ENCODE data around the gene LRRC74B.
"Not testable (repeated sequence)": the region's sequence is repeated elsewhere in the genome, so short reads cannot be mapped to it uniquely, and the experiment has no call there.

LRRC74B gene

GRCh38 chr22:21032037-21032867 lies 13.5 kb upstream of the LRRC74B start, which contains the start of gene SLC7A4:
Gene SLC7A4 (minus strand): TSS chr22:21032561. CDS start chr22:21031812, 749 bp downstream.
- no peak for DNase-seq

- no peak for DNase-seq
These were observed 12.7 kb upstream of the LRRC74B start for GRCh38 chr22:21032868-21033688.

GRCh38 chr22:21033895-21034294 lies 11.9 kb upstream of the LRRC74B start:
- DNase-seq: no peak

GRCh38 chr22:21034989-21035388 lies 10.8 kb upstream of the LRRC74B start:
- DNase-seq: no peak

- DNase-seq: no peak
These were observed 7.3 kb upstream of the LRRC74B start for GRCh38 chr22:21038405-21038804.

- not testable (repeated sequence) for DNase-seq
These were observed 6.6 kb upstream of the LRRC74B start for GRCh38 chr22:21039158-21039557.

- no peak for DNase-seq
These were observed 3.8 kb upstream of the LRRC74B start for GRCh38 chr22:21041937-21042336.

- no peak for DNase-seq
These were observed 2.5 kb upstream of the LRRC74B start for GRCh38 chr22:21042978-21043859.

- DNase-seq: no peak
These were observed 1.7 kb upstream of the LRRC74B start for GRCh38 chr22:21043860-21044535.

- no peak for DNase-seq
These were observed 688 bp upstream of the LRRC74B start for GRCh38 chr22:21044931-21045584.

GRCh38 chr22:21047035-21047661 lies 1.4 kb downstream of the LRRC74B start:
- no peak for DNase-seq

GRCh38 chr22:21047730-21048129 lies 2.0 kb downstream of the LRRC74B start:
- no peak for DNase-seq

GRCh38 chr22:21048448-21048847 lies 2.7 kb downstream of the LRRC74B start:
- not testable (repeated sequence) for DNase-seq

- DNase-seq: not testable (repeated sequence)
These were observed 3.2 kb downstream of the LRRC74B start for GRCh38 chr22:21048965-21049364.

GRCh38 chr22:21051145-21051830 lies 5.5 kb downstream of the LRRC74B start:
- no peak for DNase-seq

GRCh38 chr22:21051831-21052400 lies 6.2 kb downstream of the LRRC74B start:
- DNase-seq: no peak

- DNase-seq: no peak
These were observed 7.1 kb downstream of the LRRC74B start for GRCh38 chr22:21052715-21053459.

- DNase-seq: no peak
These were observed 8.4 kb downstream of the LRRC74B start for GRCh38 chr22:21054046-21054713.

Data from CD4-positive, alpha-beta T cell treated with Interleukin-10 for 1 hour (primary cell).